Measurements from ENCODE around the gene NOVA1. TPM values are rescaled to one million over a fixed set of nuclear protein-coding genes. Genes with fewer than 3 reads are reported as not detected.

The NOVA1 gene
- total RNA-seq, 1 experiment from 2014 or later = not detected

DNA sequence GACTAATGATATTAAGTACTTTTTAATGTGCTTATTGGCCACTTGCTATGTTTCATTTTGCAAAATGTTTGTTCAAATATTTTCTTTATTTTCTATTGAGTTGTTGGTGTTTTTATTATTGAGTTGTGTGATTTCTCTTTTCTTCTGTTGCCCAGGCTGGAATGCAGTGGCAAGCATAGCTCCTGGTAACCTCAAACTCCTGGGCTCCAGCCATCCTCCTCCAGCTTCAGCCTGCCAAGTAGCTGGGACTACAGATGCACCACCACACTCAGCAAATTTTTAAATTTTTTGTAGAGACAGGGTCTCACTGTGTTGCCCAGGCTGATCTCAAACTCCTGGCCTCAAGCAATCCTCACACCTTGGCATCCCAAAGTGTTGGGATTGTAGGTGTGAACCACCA is 199.2 kb downstream of the NOVA1 start:
- RAD21 ChIA-PET (ENCODE audit: low non-redundant PET in 1 of 2, low total read pairs in 2 of 2, uncharacterized antibody in 2 of 2, unreplicated experiment in 2 of 2) = no interaction called here

More for the DNA sequence above, 199.2 kb downstream of the NOVA1 start:
- DNase-seq (ENCODE audit: low read depth, low spot score) (no peak), ATAC-seq (no peak)
- H3K4me2 ChIP-seq (ENCODE audit: low read length) = no peak overlapping the region
- H4K20me1 ChIP-seq (ENCODE audit: insufficient read depth) = no peaks in the 10 kb centered on the region
- no TSS peak for BruUV-seq (replicated peaks)
- ChIA-PET CTCF (no interaction called here), POLR2A (no interaction called here)
- no peaks in the 10 kb centered on the region for H3K4me1 ChIP-seq (ENCODE audit: control insufficient read depth in 1 of 2, insufficient read depth in 2 of 2, low read length in 2 of 2)
- H3K79me2 ChIP-seq (ENCODE audit: insufficient read depth, low read length) = no peaks in the 10 kb centered on the region
- no peak for TF ChIP-seq ATF3 (IDR thresholded peaks at IDR 0.05)
- no peak for TF ChIP-seq YY1 (IDR thresholded peaks at IDR 0.05; ENCODE audit: extremely low read depth, insufficient replicate concordance, low read depth, low read length)
- no peak for TF ChIP-seq RAD21 (IDR thresholded peaks at IDR 0.05; ENCODE audit: low read depth)
- TF ChIP-seq SP1 (IDR thresholded peaks at IDR 0.05; ENCODE audit: low read depth) = no peak
- TF ChIP-seq, protein P1, sequence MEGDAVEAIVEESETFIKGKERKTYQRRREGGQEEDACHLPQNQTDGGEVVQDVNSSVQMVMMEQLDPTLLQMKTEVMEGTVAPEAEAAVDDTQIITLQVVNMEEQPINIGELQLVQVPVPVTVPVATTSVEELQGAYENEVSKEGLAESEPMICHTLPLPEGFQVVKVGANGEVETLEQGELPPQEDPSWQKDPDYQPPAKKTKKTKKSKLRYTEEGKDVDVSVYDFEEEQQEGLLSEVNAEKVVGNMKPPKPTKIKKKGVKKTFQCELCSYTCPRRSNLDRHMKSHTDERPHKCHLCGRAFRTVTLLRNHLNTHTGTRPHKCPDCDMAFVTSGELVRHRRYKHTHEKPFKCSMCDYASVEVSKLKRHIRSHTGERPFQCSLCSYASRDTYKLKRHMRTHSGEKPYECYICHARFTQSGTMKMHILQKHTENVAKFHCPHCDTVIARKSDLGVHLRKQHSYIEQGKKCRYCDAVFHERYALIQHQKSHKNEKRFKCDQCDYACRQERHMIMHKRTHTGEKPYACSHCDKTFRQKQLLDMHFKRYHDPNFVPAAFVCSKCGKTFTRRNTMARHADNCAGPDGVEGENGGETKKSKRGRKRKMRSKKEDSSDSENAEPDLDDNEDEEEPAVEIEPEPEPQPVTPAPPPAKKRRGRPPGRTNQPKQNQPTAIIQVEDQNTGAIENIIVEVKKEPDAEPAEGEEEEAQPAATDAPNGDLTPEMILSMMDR (IDR thresholded peaks at IDR 0.05 in 2 of 3, conservative IDR thresholded peaks at IDR 0.05 in 1 of 3; ENCODE audit: borderline replicate concordance in 1 of 3, insufficient read depth in 1 of 3, low read depth in 2 of 3, low read length in 2 of 3) = no peak
- no peak for TF ChIP-seq CEBPB (IDR thresholded peaks at IDR 0.05; ENCODE audit: low read depth)
- TF ChIP-seq JUND (IDR thresholded peaks at IDR 0.05) = no peak
- no peak for TF ChIP-seq ZFX (IDR thresholded peaks at IDR 0.05)
- no peak for TF ChIP-seq CBX3 (IDR thresholded peaks at IDR 0.05; ENCODE audit: low read depth)
- TF ChIP-seq EZH2 (IDR thresholded peaks at IDR 0.05) = no peak
- no peak for TF ChIP-seq SRF (IDR thresholded peaks at IDR 0.05; ENCODE audit: low read depth)
- H3K9me3 ChIP-seq (ENCODE audit: control insufficient read depth in 1 of 2, insufficient read depth in 1 of 2, low read depth in 1 of 2, low read length in 2 of 2) = peaks cover 12 to 36% of the 10 kb centered on the region in 2 experiments; a peak in 2 of 4 replicates
- H3K36me3 ChIP-seq (ENCODE audit: control insufficient read depth in 1 of 2, insufficient read depth in 2 of 2, low read length in 2 of 2) = no peaks in the 10 kb centered on the region; a peak in 1 of 4 replicates
- no peak overlapping the region for H3K27ac ChIP-seq (ENCODE audit: low read depth, low read length)
- no peaks in the 10 kb centered on the region for H3K9me2 ChIP-seq (ENCODE audit: insufficient read depth)
- no peak overlapping the region for H3K9ac ChIP-seq (ENCODE audit: low read length)
- intact Hi-C loops (cut with micrococcal nuclease) = no loop called here
- H3K27me3 ChIP-seq (ENCODE audit: insufficient read depth, low read length) = no peaks in the 10 kb centered on the region
- H2AFZ ChIP-seq (ENCODE audit: low read depth, low read length, poor library complexity, severe bottlenecking) = no peak overlapping the region
- no peak overlapping the region for H3K4me3 ChIP-seq (replicated peaks in 1 of 2; ENCODE audit: low read depth in 1 of 2, low read length in 2 of 2)

Measured in HCT116 (cell line).